Prostate gland (tissue), 2 donors: ENCODE measurements around the gene KCNIP3.

Source experiments
- CTCF ChIP-seq, 4 experiments: fragments of 200-600 bp in 2 of 4; fragments of 450-650 bp in 2 of 4; sonication (generic) in 2 of 4; IDR thresholded peaks; 1 replicate in 3 of 4; 2 replicates in 1 of 4; pipeline ENCODE4 v1.5.1; 2016 to 2019; ENCODE audit warnings: antibody characterized with exemption in 4 of 4, mild to moderate bottlenecking in 2 of 4, moderate library complexity in 2 of 4
- POLR2A ChIP-seq: fragments of 450-650 bp; IDR thresholded peaks from one replicate; pipeline ENCODE4 v1.6.1; 2016; ENCODE audit warnings: antibody characterized with exemption, mild to moderate bottlenecking
- POLR2AphosphoS5 ChIP-seq: sonication (generic); formaldehyde crosslinking; IDR thresholded peaks from one replicate; pipeline ENCODE4 v1.6.1; 2017; ENCODE audit warnings: antibody characterized with exemption

- TF ChIP-seq POLR2A = no peak
- no peak for TF ChIP-seq CTCF (IDR thresholded peaks at IDR 0.05)
- TF ChIP-seq POLR2AphosphoS5 = no peak
Observed at GRCh38 chr2:95392730-95393455, 95.7 kb downstream of the KCNIP3 start.
